OCI-LY7 (cell line): Measurements from ENCODE around the gene RAPGEF5. TPM values are rescaled to one million over a fixed set of nuclear protein-coding genes. Genes with fewer than 3 reads are reported as not detected.

Source experiments
- BruUV-seq: library from RNA; stranded (reverse); fragments of 400-500 nt; replicated peaks from 2 replicates; lab custom pipeline; 2021; lab: Mats Ljungman, UMichigan
- CTCF ChIA-PET: fragments of 300-600 bp; sonication (Branson Sonifier 250); formaldehyde crosslinking; loops from one replicate; lab custom pipeline; 2022; ENCODE audit warnings: antibody characterized with exemption; ENCODE audit not compliant: unreplicated experiment; lab: Charles Lee
- POLR2A ChIA-PET: fragments of 300-600 bp; sonication (Branson Sonifier 250); formaldehyde crosslinking; loops from one replicate; lab custom pipeline; 2022; ENCODE audit warnings: antibody characterized with exemption; lab: Charles Lee
- DNase-seq: peaks from one replicate; pipeline ENCODE4 v3.0.0-alpha.2; 2015; ENCODE audit warnings: low spot score
- H2AFZ ChIP-seq: fragments of 200-600 bp; sonication (generic), shearing (Covaris generic); 2 replicates; pipeline ENCODE4 v1.6.1; 2014; ENCODE audit warnings: mild to moderate bottlenecking, antibody characterized with exemption, low read length, moderate library complexity
- H3K27ac ChIP-seq: fragments of 200-600 bp; sonication (generic); 2 replicates; pipeline ENCODE4 v1.5.1; 2014; ENCODE audit warnings: mixed run types, low read depth, mild to moderate bottlenecking, moderate library complexity, low read length, inconsistent platforms; ENCODE audit not compliant: poor library complexity, severe bottlenecking
- H3K36me3 ChIP-seq: fragments of 200-600 bp; sonication (generic); 2 replicates; pipeline ENCODE4 v1.6.1; 2014; ENCODE audit warnings: mild to moderate bottlenecking, antibody characterized with exemption, low read length, moderate library complexity, mixed read lengths; ENCODE audit not compliant: insufficient read depth
- H3K4me1 ChIP-seq: fragments of 200-600 bp; sonication (generic); 2 replicates; pipeline ENCODE4 v1.5.1; 2014; ENCODE audit warnings: mild to moderate bottlenecking, low read length; ENCODE audit not compliant: insufficient read depth, poor library complexity, severe bottlenecking
- H3K4me2 ChIP-seq: fragments of 200-600 bp; sonication (generic); 2 replicates; pipeline ENCODE4 v1.6.1; 2014; ENCODE audit warnings: mild to moderate bottlenecking, low read length
- H3K4me3 ChIP-seq: fragments of 200-600 bp; sonication (generic); 2 replicates; pipeline ENCODE4 v1.5.1; 2014; ENCODE audit warnings: mild to moderate bottlenecking, low read depth, low read length; ENCODE audit not compliant: poor library complexity, severe bottlenecking
- H3K79me2 ChIP-seq: fragments of 200-600 bp; sonication (generic); 2 replicates; pipeline ENCODE4 v1.6.1; 2016; ENCODE audit warnings: low read depth, mild to moderate bottlenecking, low read length, moderate library complexity, mixed read lengths; ENCODE audit not compliant: insufficient read depth
- H3K9me2 ChIP-seq: fragments of 200-600 bp; sonication (generic); 2 replicates; pipeline ENCODE4 v1.6.1; 2016; ENCODE audit warnings: mild to moderate bottlenecking, low read length, mixed read lengths; ENCODE audit not compliant: insufficient read depth
- H3K9me3 ChIP-seq: fragments of 200-600 bp; sonication (generic); 2 replicates; pipeline ENCODE4 v1.6.1; 2014; ENCODE audit warnings: mild to moderate bottlenecking, mixed run types, low read length, mixed read lengths
- H4K20me1 ChIP-seq: fragments of 200-600 bp; sonication (generic); 2 replicates; pipeline ENCODE4 v1.6.1; 2014; ENCODE audit warnings: mild to moderate bottlenecking, antibody characterized with exemption, low read length, moderate library complexity, mixed read lengths; ENCODE audit not compliant: insufficient read depth
- CTCF ChIP-seq: fragments of 200-600 bp; sonication (generic); conservative IDR thresholded peaks from 2 replicates; pipeline ENCODE4 v1.5.1; 2014; ENCODE audit warnings: mild to moderate bottlenecking, antibody characterized with exemption, low read length, moderate library complexity, mixed read lengths
- EZH2phosphoT487 ChIP-seq: fragments of 200-600 bp; sonication (generic); IDR thresholded peaks from 2 replicates; pipeline ENCODE4 v1.6.1; 2018; ENCODE audit warnings: low read depth, borderline replicate concordance, mild to moderate bottlenecking, mixed run types, antibody characterized with exemption, low read length, moderate library complexity, mixed read lengths
- intact Hi-C: fragments of 100-400 bp; cut with micrococcal nuclease; formaldehyde crosslinking; loops from one replicate; pipeline ENCODE4 v1.10.0; 2022; ENCODE audit not compliant: unreplicated experiment
- total RNA-seq, 2 experiments: library from RNA; depleted of rRNA in 1 of 2; stranded (reverse); fragments of >200 nt in 1 of 2; shearing (Covaris generic) in 1 of 2; gene quantifications; 2 replicates each; pipeline ENCODE4 v1.2.3, GENCODE V29; 2014 to 2022

RAPGEF5 gene
- total RNA-seq, 2 experiments from 2014 or later: 114 to 115 TPM

GRCh38 chr7:22154143-22154529, 202.8 kb downstream of the RAPGEF5 start:
- Histone ChIP-seq H2AFZ (no peak overlapping the region), H3K4me1 (no peaks in the 10 kb centered on the region), H3K9me3 (no peaks in the 10 kb centered on the region), H3K9me2 (no peaks in the 10 kb centered on the region), H3K4me3 (no peak overlapping the region), H3K79me2 (no peaks in the 10 kb centered on the region), H3K36me3 (peaks cover 96% of the 10 kb centered on the region), H4K20me1 (no peaks in the 10 kb centered on the region), H3K27ac (no peak overlapping the region), H3K4me2 (no peak overlapping the region)
- POLR2A ChIA-PET: interaction anchor here (0.7 to 2.4 kb wide), 5 partner anchors 11 to 47 kb away, joined by 3 to 9 read pairs (median 3); no protein-coding TSS in a partner anchor
- TF ChIP-seq EZH2phosphoT487: no peak
- TF ChIP-seq CTCF: no peak
- intact Hi-C loops: no loop called here
- CTCF ChIA-PET: interaction anchor here (1.6 kb wide), 1 partner anchor 14 kb away, joined by 3 read pairs; no protein-coding TSS in a partner anchor
- no peak for DNase-seq
- no TSS peak for BruUV-seq

GRCh38 chr7:22153432-22154142, 203.4 kb downstream of the RAPGEF5 start:
- no peak for TF ChIP-seq EZH2phosphoT487
- TF ChIP-seq CTCF: no peak
- H2AFZ ChIP-seq: no peak overlapping the region
- intact Hi-C loops: no loop called here
- H3K4me2 ChIP-seq: no peak overlapping the region
- DNase-seq: no peak
- ChIA-PET CTCF (interaction anchor here (1.6 kb wide), 1 partner anchor 13 kb away, joined by 3 read pairs; no protein-coding TSS in a partner anchor), POLR2A (interaction anchor here (0.7 to 2.4 kb wide), 9 partner anchors 9 to 48 kb away, joined by 3 to 19 read pairs (median 3); no protein-coding TSS in a partner anchor)
- no peaks in the 10 kb centered on the region for H3K9me2 ChIP-seq
- H3K27ac ChIP-seq: no peak overlapping the region
- no TSS peak for BruUV-seq
- H4K20me1 ChIP-seq: no peaks in the 10 kb centered on the region
- no peak overlapping the region for H3K4me3 ChIP-seq
- H3K36me3 ChIP-seq: peaks cover 98% of the 10 kb centered on the region
- H3K4me1 ChIP-seq: no peaks in the 10 kb centered on the region
- no peaks in the 10 kb centered on the region for H3K79me2 ChIP-seq
- no peaks in the 10 kb centered on the region for H3K9me3 ChIP-seq

- intact Hi-C loops: no loop called here
- no peaks in the 10 kb centered on the region for H4K20me1 ChIP-seq
- DNase-seq: no peak
- ChIA-PET POLR2A (interaction anchor here (0.6 to 2.4 kb wide), 7 partner anchors 9 to 36 kb away, joined by 3 to 19 read pairs (median 4); no protein-coding TSS in a partner anchor), CTCF (interaction anchor here (1.0 to 1.6 kb wide), 2 partner anchors 12 to 306 kb away, joined by 3 read pairs; no protein-coding TSS in a partner anchor)
- no TSS peak for BruUV-seq
- no peaks in the 10 kb centered on the region for H3K9me3 ChIP-seq
- H3K27ac ChIP-seq: no peak overlapping the region
- no peaks in the 10 kb centered on the region for H3K4me1 ChIP-seq
- TF ChIP-seq CTCF (no peak), EZH2phosphoT487 (no peak)
- no peak overlapping the region for H2AFZ ChIP-seq
- peaks cover 98% of the 10 kb centered on the region for H3K36me3 ChIP-seq
- no peak overlapping the region for H3K4me2 ChIP-seq
- no peaks in the 10 kb centered on the region for H3K79me2 ChIP-seq
- no peak overlapping the region for H3K4me3 ChIP-seq
- no peaks in the 10 kb centered on the region for H3K9me2 ChIP-seq
These were observed 204.3 kb downstream of the RAPGEF5 start for GRCh38 chr7:22152690-22153089.
